ENCODE data around the gene C19orf53.
"Not testable (repeated sequence)": the region's sequence is repeated elsewhere in the genome, so short reads cannot be mapped to it uniquely, and the experiment has no call there.

Gene C19orf53

DNA sequence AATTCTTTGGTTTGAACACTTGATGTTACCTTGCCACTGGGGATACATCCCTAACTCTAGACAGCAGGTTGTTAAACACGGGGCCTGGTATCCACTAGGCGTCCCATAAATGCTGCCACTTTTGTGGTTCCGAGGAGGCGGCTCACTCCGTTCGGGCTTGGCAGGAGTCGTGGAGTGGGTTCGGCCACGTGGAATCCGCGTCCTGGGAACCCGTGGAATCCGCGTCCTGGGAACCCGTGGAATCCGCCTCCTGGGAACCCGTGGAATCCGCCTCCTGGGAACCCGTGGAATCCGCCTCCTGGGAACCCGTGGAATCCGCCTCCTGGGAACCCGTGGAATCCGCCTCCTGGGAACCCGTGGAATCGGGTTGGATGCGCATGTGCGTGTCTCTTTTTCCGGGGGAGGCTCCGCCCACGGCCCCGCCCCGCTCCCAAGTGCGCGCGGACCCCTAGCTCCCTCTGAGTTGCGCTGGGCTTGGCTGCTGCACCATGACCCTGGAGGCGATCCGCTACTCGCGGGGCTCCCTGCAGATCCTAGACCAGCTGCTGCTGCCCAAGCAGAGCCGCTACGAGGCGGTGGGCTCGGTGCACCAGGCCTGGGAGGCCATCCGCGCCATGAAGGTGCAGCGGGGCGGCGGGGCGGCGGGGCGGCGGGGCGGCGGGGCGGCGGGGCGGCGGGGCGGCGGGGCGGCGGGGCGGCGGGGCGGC, 10.0 kb upstream of the C19orf53 start, which contains the start of gene MRI1:
Gene MRI1 (plus strand): TSS at position 422 of the 707 bp plus-strand sequence. CDS start 67 bp downstream, at position 489.
- DNase-seq = peak; percentile 45

DNA sequence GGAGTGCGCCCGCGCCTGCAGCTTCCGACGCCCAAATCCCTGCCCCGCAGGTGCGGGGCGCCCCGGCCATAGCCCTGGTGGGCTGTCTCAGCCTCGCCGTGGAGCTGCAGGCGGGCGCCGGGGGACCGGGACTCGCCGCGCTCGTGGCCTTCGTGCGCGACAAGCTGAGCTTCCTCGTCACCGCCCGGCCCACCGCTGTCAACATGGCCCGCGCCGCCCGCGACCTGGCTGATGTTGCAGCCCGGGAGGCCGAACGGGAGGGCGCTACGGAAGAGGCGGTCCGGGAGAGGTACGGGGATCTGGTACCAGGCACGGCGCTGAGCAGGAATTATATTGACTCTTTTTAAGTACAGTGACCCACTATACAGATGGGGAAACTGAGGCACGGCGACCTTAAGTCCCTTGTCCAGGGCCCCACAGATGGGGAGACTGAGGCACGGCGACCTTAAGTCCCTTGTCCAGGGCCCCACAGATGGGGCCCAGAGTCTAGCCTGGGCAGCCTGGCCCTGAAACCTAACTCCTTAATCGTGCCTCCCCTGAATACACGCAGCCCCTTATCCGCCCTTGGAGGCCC, 9.3 kb upstream of the C19orf53 start:
- DNase-seq = peak; percentile 16

DNA sequence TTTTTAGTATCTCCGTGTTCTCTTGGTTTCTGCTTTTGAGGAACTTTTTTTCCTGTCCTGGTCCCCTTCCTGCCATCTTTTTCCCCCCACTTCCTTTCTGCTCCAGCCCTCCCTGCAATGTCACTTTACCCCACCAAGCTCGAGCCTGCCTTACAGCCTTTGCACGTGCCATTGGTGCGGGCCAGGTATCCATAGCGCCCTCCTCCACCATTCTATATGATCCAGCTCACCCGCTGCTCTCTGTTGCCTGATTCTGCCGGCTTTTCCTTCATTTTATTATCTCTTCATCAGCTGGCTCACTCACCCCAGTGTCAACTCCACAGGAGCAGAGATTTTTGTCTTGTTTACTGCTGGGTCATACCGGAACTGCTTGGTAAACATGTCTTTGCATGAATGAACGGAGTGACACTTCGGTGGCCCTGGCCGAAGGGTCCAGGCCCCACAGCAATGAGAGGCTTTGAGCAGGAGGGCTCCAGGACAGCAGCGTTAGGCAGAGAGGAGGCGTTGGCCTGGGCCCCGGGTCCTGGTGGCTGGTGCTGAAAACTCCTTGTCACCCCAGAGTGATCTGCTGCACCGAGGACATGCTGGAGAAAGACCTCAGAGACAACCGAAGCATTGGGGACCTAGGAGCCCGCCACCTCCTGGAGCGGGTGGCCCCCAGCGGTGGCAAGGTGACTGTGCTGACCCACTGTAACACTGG, 8.7 kb upstream of the C19orf53 start:
- no peak for DNase-seq

DNA sequence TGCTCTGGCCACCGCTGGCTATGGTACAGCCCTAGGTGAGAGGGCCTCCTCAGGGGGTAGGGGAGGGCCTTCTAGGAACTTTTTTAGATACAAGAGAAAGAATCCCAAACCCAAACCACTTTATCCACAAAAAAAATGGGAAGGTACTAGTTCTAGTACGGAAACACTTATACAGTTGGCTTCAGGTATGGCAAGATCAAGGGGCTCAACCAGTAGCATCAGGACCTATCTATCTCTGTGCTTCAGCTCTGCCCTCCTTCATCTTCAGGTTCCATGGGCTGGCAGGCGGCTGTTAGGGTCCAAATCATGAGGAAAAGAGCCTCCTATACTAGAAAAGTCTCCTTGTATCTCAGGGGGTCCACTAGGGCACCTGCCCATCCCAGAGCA, 8.2 kb upstream of the C19orf53 start:
- no peak for DNase-seq

DNA sequence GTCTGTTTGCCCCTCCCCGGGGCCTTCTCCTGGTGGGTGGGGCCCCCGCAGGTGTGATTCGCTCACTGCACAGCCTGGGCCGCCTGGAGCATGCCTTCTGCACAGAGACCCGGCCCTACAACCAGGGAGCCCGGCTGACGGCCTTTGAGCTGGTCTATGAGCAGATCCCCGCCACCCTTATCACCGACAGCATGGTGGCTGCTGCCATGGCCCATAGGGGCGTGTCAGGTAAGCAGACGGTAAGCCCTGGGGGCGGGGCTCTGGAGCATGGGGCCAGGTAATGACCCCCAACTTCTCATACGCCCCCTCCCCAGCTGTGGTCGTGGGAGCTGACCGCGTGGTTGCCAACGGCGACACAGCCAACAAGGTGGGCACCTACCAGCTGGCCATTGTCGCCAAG, 5.7 kb upstream of the C19orf53 start:
- no peak for DNase-seq

DNA sequence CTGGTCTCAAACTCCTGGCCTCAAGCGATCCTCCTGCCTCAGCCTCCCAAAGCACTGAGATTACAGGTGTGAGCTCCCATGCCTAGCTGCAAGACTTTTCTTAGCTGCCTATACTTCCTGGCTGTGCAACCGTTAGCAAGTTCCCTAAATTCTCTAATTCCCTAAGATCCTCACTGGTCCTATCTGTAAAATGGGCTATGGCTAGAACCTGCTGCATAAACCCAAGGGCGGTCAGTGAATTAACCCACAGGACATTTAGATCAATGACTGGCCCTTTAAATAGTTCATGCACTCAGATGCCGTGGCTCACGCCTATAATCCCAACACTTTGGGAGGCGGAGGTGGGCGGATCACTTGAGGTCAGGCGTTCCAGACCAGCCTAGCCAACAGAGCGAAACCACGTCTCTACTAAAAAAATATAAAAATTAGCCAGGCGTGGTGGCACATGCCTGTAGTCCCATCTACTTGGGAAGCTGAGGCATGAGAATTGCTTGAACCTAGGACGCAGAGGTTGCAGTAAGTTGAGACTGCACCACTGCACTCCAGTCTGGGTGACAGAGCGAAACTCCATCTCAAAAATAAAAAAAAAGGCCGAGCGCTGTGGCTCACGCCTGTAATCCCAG, 4.1 kb upstream of the C19orf53 start:
- DNase-seq = no peak

DNA sequence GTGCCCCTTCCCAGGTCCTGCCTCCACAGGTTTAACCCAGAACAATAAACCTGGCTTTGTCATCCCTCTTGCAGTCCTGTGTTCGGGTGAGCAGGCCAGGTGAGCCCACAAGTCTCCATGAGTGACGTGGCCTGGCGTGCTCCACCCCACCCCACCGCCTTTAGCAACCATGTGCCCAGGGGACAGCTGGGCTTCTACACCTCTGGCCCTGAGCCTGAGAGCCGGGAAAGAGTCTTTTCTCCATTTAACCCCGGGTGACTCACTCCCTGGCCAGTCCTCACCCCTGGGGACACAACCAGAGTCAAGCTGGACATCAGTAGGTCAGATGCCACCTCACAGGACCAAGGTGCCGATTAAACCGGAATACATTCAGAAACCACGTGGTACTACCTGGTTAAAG, 4.1 kb downstream of the C19orf53 start:
- no peak for DNase-seq

DNA sequence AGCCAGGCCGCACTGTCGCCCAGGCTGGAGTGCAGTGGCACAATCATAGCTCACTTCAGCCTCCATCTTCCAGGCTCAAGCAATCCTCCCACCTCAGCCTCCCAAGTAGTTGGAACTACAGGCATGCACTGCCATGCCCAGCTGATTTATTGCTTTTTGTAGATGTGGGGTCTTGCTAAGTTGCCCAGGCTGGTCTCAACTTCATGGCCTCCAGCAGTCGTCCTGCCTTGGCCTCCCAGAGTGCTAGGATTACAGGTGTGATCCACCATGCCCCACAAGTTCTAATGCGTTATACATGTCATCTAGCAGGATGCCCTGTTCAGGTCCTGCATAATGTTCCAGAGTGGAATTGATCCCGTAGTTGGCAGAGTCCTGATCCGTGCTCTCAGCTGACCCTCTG, 4.6 kb downstream of the C19orf53 start:
- DNase-seq = no peak

DNA sequence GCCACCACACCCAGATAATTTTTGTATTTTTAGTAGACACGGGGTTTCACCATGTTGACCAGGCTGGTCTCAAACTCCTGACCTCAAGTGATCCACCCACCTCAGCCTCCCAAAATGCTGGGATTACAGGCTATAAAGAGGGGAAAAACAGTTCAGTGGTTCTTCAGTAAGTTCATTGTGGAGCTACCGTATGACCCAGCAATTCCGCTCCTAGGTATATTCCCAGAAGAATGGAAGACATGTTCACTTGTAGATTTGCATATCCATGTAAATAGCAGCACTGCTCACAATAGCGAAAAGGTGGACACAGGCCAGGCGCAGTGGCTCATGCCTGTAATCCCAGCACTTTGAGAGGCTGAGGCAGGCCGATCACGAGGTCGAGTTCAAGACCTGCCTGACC, 5.5 kb downstream of the C19orf53 start:
- not testable (repeated sequence) for DNase-seq

DNA sequence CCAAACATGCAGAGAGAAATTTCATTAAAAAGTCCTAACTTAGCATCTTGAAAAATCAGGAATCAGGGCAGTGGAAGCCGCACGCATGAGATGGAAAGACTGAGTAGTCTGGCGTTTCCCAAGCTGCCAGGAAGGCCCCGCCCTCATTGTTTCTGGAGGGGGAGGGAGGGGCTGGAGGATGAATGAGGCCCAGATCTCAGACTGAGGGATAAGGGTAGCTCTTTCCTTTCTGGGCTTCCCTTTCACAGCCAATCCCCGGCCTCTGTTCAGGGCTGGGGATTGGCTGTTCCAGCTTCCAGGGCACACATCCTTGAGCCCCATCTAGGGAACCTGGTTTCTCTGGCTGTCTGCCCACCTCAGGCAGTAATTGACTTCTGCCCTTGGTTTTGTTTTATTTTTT, 7.3 kb downstream of the C19orf53 start:
- DNase-seq = no peak

DNA sequence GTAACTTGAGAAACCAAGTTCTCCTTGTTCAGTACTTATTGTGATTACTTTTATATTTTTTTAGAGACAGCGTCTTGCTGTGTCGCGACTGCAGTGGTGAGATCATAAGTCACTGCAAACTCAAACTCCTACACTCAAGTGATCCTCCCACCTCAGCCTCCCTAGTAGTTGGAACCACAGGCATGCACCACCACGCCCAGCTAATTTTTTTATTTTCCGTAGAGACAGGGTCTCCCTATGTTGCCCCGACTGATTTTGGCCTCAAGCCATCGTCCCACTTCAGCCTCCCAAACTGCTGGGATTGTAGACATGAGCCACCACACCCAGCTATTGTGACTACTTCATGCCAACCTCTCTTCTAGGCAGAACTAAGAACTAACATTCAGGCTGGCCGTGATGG, 8.3 kb downstream of the C19orf53 start:
- no peak for DNase-seq

DNA sequence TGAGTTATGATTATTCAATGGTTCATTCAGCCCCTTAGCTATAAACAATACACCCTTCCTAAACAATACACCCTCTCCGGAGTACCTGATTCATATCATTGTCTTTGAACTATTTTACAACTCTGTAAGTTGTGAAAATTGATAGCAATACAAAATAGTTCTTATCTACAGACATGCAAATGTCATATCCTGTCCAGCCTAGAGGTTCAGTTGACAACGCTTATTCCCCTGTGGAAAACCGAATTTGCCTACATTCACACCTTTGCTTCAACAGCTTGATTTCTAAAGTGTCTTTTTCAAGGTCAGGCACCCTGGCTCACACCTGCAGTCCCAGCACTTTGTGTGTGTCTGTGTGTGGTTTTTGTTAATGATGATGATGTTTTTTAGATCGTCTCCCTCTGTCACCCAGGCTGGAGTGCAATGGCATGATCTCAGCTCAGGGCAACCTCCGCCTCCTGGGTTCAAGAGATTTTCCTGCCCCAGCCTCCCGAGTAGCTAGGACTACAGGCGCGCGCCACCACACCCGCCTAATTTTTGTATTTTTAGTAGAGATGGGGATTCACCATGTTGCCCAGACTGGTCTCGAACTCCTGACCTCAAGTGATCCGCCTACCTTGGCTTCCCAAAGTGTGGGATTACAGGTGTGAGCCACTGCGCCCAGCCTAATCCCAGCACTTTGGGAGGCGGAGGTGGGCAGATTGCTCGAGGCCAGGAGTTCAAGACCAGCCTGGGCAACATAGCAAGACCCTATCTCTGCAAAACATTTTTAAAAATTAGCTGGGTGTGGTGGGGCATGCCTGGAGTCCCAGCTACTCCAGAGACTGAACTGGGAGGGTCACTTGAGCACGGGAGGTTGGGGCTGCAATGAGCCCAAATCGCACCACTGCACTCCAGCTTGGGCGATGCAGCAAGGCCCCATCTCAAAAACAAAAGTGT, 9.6 kb downstream of the C19orf53 start:
- no peak for DNase-seq

DNA sequence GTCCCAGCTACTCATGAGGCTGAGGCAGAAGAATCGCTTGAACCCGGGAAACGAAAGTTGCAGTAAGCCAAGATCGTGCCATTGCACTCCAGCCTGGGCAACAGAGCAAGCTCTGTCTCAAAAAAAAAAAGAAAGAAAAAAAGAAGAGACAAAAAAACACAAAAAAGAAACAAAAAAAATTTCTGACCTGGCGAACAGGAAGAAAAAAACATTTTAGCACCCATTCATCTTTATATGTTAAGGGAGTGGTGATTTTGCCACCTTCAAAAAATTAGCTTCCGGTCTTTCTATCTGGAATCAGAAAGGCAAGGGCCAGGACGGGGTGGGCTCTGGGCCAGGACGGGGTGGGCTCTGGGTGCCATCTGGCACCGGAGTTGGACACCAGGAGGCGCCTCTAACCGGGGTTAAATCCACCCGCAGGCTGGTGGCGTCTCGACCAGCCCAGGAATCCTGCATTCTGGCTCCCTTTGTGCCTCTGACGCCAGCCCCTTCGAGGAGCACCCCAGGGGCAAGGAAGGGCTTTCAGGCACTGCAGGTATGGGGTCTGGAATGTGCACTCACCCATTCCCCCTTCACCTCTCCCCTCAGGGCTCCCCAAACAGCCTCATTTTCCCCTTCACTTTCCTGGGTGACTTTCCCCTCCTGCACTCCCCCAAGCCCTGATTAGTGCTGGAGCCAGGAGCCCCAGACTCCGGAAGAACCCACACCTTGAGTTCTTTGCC, 10.6 kb downstream of the C19orf53 start:
- peak; percentile 62 for DNase-seq

DNA sequence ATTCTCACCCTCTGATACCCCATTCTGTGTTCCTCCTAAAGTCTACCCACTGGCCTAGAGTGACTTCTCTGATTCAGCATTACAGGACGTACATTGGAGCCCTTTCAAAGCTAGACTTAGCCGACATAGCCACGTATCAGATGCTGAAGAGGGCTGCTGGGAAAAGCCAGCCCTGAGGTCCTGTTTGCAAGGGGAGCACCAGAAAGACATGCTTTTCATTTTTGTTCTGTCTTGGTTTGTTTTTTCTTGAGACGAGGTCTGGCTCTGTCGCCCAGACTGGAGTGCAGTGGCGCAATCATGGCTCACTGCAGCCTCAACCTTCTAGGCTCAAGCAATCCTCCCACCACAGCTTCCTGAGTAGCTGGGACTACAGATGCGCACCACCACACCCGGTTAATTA, 14.7 kb downstream of the C19orf53 start:
- peak; percentile 33 for DNase-seq

DNA sequence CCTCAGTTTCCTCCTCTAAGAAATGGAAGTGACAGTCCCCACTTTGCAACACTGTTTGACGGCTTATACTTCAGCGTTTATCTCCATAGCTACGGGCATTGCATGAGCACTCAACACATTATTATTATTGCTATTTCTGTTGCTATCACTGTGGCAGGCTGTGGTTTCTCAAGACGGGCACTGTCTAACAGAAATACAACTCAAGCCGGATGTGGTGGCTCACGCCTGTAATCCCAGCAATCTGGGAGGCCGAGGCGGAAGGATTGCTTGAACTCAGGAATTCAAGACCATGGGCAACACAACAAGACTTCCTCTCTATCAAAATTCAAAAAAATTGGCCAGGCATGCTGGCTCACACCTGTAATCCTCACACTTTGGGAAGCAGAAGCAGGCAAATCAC, 16.1 kb downstream of the C19orf53 start:
- DNase-seq = no peak

DNA sequence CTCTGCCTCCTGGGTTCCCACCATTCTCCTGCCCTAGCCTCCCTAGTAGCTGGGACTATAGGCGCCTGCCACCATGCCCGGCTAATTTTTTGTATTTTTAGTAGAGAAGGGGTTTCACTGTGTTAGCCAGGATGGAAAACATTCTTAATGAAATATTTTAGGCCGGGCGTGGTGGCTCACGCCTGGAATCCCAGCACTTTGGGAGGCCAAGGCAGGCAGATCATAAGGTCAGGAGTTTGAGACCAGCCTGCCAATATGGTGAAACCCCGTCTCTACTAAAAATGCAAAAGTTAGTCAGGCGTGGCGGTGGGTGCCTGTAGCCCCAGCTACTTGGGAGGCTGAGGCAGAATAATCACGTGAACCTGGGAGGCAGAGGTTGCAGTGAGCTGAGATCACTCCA, 19.1 kb downstream of the C19orf53 start:
- DNase-seq = not testable (repeated sequence)

DNA sequence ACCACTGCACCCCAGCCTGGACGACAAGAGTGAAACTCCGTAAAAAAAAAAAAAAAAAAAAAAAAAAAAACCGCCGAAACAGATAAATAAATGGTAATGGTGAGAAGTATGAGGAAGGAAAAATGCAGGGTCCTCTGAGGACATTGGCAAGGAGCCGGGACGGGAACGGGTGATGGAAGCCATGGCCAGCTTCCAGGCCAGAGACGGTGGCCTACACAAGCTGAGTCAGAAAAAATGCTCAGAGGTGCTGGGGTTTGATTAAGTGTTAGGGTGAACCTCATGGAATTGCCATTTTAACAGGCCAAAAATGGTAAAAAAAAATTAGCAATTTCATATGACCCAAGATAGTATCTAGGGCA, 20.1 kb downstream of the C19orf53 start:
- DNase-seq = no peak

DNA sequence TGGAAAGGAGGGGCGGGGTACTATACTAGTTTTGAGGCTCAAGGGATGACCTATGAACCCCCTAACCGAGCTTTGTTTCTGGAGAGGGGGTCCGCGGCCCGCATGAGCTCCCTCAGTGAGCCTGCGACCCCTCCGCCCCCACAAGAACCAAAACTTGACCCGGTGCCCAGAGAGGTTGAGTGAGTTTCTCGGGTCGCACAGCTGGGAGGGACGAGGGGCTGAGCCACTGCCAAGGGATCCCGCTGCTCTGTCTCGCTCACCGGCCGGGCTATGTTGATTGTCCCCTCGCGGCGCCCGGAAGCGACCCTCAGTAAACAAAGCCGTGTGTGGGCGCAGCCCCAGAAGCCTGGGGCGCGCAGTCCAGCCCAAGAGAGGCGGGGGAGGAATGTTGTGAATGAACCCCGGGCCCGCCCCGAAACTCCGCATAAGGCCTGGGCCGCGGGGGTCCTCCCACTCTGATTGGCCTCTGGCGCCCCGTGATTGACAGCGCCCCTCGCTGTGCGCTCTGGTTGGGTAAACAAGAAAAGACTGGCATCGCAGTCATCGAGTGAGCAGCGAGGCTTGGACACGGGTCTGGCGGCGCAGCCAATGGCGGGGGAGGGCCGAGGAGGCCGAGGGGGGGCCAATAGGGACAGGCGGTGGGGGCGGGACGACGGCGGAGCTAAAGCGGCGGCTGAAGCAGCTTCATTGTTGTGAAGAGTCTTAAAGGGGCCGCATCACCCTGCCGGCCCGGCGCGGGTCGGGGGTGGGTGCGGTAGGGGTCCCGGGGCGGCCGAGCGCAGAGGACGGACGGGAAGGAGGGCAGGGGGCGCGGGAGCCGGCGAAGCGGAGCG, 20.7 kb downstream of the C19orf53 start, which contains the start of gene ZSWIM4:
Gene ZSWIM4 (plus strand): TSS at position 687 of the 833 bp plus-strand sequence. CDS start 206 bp downstream, outside the sequence.
- peak; percentile 90 for DNase-seq

DNA sequence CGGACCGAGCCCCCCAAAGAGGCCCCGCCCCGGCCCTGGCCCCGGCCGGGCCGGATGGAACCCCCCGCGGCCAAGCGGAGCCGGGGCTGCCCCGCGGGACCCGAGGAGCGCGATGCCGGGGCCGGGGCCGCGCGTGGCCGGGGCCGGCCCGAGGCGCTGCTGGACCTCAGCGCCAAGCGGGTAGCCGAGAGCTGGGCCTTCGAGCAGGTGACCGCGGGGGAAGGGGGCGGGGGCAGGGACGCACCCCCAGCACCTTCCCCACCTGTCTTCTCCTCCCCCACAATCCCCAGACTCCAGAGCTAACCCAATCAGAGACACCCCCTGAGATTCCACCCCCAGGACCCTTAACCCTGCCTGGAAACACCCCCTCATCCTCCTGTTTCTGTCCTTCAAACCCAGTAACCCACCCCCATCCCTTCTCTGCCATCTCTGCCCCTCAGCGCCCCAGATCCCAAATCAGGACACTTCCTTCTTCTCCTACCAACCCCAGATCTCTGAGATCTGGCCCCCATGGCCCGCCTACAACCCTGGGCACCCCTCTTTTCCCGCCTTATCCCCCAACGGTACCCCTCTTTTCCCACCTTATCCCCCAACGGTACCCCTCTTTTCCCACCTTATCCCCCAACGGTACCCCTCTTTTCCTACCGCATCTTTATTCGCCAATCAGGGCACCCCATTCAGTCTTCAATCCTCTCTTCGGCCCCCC, 21.5 kb downstream of the C19orf53 start:
- DNase-seq = no peak
